T47D (cell line): Measurements from ENCODE around the gene LIN28A.
A peak's percentile ranks its signal among the peaks of the same experiment; 100 is the strongest.
"Not testable (repeated sequence)": the region's sequence is repeated elsewhere in the genome, so short reads cannot be mapped to it uniquely, and the experiment has no call there.

Source experiments
- DNase-seq, 2 experiments: peaks; one replicate each; pipeline versions ENCODE4 v3.0.0 to v3.0.0-alpha.2; 2011 to 2012; ENCODE audit warnings: low read depth in 1 of 2, low spot score in 1 of 2
- JUND ChIP-seq: IDR thresholded peaks from 2 replicates; pipeline ENCODE4 v1.6.1; 2012; ENCODE audit warnings: low read depth
- in situ Hi-C: cut with HindIII; loops from 2 replicates; pipeline ENCODE4 v1.10.0; 2016; ENCODE audit warnings: low sequenced_read_pairs, low pct_unique_long_range_greater_than_20kb

Gene LIN28A, protein sequence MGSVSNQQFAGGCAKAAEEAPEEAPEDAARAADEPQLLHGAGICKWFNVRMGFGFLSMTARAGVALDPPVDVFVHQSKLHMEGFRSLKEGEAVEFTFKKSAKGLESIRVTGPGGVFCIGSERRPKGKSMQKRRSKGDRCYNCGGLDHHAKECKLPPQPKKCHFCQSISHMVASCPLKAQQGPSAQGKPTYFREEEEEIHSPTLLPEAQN

DNA sequence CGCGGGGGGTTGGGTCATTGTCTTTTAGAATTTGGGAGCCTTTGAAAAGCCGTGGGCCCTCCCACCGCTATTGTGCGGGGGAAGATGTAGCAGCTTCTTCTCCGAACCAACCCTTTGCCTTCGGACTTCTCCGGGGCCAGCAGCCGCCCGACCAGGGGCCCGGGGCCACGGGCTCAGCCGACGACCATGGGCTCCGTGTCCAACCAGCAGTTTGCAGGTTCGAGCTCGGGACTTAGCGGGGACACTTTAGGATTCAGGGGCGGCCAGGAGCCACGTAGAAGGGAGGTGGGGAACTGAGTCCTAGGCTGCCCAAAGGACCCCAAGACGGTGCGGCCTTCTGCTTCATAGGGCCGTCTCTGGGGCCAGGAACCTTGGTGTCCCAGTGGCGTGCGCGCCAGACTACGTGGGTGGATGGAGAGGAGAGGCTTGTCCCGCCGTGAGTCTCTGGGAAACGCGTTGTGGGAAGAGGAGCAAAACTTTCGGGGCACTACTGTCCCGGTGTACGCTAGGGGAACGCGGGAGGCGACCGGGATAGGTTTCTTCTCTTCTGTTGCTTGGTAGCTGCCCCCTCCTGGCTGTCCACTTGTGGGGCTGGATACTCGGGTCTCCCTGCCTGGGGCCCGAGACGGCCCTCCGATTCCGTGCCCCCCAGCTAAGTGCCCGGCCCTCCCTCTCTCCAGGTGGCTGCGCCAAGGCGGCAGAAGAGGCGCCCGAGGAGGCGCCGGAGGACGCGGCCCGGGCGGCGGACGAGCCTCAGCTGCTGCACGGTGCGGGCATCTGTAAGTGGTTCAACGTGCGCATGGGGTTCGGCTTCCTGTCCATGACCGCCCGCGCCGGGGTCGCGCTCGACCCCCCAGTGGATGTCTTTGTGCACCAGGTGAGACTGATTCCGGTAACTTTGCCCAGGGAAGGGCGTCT is at the start of gene LIN28A:
TSS of gene LIN28A (plus strand) at position 112 of the 918 bp plus-strand sequence. CDS start at position 187, 75 bp downstream.
- peak in 1 of 2 experiments; percentile 49 for DNase-seq
- no peak for TF ChIP-seq JUND
- in situ Hi-C loops: no loop called here

DNA sequence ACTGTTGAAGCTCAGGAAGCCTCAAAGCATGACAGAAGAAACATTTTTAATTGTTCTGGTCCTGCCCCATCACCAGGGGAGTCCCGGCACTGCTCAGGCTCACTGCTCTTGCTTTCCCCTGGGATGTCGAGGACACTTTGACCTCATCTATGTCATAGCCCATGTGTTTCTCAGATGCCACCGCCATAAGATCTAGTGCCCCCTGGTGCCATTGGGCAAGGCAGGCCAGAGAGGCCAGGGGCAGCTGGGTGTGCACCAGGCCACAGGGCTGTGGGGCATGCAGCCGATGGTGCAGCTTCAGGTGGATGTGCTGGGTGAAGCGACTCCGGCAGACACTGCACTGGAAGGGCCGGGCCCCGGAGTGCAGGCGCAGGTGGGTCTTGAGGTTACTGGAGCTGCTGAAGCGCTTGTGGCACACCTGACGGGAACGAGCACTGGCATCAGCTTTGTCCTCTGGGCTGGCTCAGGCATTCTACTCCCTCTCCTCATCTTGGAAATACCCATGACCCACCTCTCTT is 49.0 kb upstream of the LIN28A start:
- in situ Hi-C loops: no loop called here
- DNase-seq: no peak
- TF ChIP-seq JUND: no peak

DNA sequence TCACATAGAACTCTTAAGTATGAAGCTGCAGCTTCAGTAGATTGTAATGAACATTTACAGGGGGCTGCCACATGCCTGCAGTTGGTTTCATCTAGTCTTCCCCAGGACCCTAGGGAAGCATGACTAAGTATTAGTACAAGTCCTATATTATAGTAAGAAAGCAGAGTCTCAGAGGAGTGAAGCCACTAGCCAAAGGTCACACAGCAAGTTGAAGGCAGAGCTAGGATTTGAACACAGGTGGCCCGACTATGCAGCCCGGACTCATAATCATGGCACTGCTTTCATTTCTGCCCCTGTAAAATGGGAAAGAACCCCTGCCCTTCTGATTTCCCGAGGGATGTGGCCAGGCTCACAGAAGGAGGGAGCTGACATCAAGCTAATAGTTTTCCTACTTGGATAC is 48.3 kb upstream of the LIN28A start:
- no peak for TF ChIP-seq JUND
- no peak for DNase-seq
- in situ Hi-C loops: no loop called here

DNA sequence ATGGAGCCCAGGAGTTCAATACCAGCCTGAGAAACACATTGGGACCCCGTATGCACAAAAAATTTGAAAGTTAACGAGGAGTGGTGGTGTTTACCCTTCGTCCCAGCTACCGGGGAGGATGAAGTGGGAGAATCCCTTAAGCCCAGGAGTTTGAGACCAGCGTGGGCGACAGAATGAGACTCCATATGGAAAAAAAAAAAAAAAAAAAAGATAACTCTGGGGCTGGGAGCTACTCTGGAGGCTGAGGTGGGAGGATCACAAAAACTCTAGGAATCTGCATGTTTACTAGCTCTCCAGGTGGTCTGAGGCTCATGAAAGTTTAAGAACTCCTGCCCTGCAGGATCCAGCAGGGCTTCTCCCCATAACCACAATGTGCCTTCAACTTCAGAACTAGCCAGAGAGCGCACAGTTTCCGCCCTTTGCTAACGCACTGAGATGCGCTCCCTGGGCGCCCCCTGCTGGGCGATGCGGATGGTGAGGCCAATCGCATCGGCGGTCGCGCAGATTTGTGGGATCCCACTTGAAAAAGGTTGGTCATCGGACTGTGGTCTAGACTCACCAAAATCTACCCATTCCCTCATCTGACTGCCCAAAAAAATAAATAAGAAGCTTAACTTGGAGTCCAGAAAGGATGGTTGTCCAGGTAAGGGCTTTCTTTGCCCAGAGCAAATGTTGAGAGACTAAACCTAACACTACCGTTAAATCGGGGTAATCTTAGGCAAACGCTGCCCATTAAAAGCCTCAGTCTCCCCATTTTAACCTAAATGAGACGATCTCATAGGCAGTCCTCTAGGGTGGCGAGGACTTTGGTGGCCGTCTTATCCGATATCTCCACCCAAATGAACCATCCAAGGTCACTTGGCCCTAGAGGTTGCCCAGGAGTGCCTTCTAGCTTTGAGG is 46.8 kb upstream of the LIN28A start:
- in situ Hi-C loops: no loop called here
- DNase-seq: peak; percentile 39 to 69
- no peak for TF ChIP-seq JUND

DNA sequence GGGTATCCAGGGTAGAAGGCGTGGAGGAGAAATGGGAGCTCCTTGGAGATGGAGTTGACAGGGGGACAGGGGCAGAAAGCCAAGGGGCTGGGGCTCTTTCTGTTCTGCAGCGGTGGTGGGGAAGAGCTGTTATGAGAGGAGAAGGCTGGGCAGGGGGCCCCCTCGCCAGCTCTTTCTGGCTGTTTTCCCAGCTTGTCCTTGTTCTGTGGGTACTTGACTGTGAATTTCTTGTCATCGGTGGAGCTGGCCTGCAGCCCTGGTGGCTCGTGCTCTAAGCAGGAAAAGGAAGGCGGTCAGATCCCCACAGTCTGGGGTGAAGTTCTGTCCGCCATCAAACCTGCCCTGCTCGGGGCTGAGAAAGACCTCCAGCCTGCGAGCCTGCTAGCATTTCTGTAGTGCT is 45.7 kb upstream of the LIN28A start:
- no peak for TF ChIP-seq JUND
- in situ Hi-C loops: no loop called here
- DNase-seq: no peak

DNA sequence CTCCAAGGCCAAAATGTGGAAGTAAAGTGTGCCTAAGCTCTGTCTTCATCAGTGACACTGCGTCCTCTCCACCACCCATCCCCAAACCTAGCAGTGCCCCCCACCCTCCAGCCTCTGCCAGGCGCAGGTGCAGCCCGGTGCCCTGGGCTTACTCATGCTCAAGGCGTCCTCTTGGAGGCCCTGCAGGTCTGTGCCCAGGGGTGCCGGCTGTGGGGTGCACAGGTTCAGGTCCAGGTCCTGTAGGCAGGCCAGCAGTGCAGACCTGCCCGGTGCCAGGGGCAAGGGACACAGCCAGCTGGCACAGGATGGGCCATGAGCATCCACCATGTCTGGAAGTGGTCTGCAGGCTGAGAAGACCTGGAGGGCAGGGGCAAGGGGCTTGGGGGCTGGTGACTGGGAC is 43.2 kb upstream of the LIN28A start:
- no peak for TF ChIP-seq JUND
- DNase-seq: no peak
- in situ Hi-C loops: no loop called here

DNA sequence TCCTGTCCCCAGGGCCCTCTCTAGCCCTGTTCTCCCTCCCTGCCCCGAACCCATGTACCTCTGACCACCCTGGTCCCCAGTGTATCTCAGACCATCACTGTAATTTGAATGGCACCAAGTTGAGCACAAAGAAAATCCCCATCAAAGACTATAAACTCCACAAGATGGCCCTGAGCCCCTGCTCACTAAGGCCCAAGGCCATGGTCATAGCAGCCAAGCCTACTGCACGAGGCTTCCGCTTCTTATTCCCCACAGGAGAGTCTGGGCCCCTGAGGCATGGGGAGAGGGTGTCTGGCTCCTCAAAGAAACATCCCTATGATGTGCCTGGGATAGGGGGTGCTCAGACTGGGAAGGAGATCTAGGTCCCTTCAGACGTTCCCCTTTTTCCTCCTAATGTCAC is 42.6 kb upstream of the LIN28A start:
- DNase-seq: no peak
- in situ Hi-C loops: no loop called here
- TF ChIP-seq JUND: no peak

DNA sequence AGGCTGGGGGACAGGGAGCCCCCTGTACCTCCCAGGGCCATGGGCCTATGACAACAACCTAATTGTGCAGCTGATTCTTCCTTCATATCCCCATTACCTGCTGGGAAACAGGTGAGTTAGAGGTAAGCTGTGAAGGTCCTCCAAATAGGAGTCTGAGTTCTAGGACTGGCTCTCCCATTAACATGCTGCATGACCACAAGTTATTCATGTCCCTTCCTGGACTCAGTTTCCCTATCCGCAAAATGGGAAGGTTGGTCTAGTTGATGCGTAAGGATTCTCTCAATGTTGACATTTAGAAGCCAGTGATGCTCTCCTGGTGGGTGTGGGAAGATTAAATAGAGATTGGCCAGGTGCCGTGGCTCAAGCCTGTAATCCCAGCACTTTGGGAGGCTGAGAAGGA is 42.1 kb upstream of the LIN28A start:
- TF ChIP-seq JUND: no peak
- no peak for DNase-seq
- in situ Hi-C loops: no loop called here

DNA sequence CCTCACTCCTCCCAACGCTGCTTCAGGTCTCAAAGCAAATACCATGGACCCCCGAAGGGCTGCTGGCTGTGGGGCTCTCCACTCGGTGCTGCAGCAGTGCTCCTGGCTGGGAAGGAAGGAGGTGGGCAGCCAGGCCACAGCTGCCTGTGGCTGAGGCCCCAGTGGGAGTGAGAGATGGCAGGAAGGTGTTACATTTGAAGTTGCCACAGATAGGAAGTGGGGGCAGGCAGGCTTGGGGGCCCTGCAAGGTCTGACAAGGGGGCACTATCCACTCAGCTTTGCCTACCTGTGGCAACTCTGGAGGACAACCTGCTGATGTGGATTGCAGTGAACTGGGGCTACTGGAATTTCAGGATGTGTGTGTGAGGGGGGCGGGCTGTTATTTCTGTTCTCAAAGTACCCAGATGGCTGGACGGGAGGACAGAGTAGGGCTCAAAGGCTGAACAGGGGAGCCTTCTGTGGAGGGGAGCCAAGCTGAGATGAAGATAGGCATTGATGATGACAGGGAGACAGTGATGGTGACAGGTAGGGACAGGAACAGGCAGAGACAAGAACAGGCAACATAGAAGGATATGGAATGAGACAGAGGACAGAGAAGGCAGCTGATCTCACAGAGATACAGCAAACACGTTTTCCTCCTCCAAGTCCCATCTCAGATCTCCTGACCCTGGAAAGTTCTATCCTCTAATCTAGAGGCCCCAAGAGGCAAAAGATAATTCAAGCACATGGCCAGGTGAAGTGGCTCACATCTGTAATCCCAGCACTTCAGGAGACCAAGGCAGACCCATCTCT is 39.8 kb upstream of the LIN28A start:
- TF ChIP-seq JUND: no peak
- DNase-seq: no peak
- in situ Hi-C loops: no loop called here

DNA sequence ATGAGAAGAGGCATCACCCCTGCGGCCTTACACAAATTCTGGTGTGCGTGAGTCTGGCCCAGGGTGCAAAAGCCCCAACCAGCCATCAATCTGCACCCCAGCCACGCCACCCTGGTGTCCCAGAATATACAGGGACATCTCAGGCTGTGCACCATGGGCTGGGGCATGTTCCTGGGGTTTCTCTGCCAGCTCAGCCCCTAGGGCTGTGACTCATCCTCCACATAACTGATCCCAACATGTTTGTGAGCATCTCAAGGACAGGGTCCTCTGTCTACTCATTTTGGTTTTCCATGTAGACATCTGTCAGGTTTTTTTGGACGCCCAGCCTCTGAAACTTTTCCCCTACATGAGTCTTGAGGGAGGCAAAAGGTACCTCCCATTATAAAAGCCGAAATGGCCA is 38.6 kb upstream of the LIN28A start:
- no peak for TF ChIP-seq JUND
- in situ Hi-C loops: no loop called here
- DNase-seq: no peak

DNA sequence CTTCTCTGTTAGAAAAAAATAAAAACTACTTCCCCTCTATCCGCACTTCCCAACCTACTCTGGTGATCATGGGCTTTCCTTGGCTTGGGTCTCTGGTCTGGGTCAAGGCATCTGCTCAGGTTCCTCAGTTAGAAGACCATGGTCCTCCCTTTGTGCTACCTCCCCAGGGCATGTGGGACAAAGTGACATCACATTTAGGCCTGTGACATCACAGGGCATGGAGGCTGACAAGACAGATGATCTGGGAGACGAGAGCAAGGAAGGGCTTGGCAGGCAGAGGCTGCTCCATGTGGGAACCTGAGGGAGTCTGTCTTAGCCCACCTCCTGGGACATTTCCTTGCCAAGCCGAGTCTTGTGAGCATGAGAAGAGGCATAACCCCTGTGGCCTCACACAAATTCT is 38.0 kb upstream of the LIN28A start, which contains the start of gene ZNF683:
TSS of gene ZNF683 (minus strand) at position 140 of the 400 bp plus-strand sequence. CDS start 4,179 bp downstream, outside the sequence.
- DNase-seq, in situ Hi-C loops: not testable (repeated sequence)
